GM21723 (cell line): ENCODE data around the gene CALHM4.

Experiments used
- ATAC-seq: cut with Tn5 transposase; IDR thresholded peaks from one replicate; pipeline ENCODE4 v1.9.1; 2021; ENCODE audit warnings: mild to moderate bottlenecking, moderate library complexity; ENCODE audit not compliant: unreplicated experiment

CALHM4 gene

DNA sequence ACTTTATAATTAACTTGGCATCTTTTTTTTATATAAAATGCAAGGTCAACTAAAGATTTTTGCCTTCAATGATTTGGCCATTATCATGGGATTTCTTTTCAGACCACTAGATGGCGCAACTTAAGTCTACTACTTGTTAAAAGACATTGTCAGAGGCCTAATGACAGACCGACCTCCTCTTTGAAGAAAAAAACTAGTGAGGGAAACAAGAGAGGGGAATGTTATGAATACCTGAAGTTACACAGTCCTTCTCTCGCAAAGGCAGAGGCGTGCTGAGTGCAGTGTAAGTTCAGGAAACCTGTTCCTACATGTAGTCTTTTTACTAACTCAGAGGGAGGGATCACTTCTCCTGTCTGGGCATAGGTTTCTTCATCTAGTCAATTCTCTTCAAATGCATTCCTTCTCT lies 17.3 kb upstream of the CALHM4 start:
- peak; percentile 65 for ATAC-seq

DNA sequence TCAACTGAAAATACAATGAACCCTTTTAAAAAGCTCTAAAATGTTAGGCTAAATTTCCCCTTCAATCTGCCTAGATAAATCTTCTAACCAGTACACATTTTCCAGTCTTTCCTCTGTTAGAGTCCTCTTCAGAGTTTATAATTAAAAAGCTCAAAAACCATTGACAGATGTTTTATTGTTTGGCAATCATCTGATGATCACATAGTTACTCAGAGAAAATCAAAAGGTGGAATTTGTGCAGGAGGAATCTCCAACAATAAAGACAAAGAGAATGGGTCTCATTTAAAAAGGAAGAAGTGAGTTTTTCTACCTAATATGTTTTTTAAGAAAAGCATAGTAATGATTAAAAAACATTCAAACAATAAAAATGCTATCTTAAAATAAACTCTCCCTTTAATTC lies 11.1 kb upstream of the CALHM4 start:
- ATAC-seq, result no peak

DNA sequence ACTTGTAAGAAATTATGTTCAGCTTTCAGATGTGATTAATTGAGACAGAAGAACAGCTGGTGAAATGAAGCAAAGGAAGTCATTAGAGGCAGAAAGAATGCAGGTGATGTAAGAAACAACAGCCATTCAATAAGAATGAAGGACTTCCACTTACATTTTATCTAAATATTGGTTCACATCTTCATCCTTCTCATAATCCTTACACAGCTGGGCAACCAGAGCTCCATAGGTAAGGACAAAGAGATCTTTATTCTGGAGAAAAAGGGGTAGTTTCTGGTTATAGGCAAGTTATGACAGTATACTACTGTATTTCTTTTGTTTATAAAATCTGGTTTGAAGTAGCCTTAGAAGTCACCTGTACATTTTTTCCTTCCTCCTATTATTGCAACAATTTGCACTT lies 10.4 kb upstream of the CALHM4 start:
- ATAC-seq, result no peak

DNA sequence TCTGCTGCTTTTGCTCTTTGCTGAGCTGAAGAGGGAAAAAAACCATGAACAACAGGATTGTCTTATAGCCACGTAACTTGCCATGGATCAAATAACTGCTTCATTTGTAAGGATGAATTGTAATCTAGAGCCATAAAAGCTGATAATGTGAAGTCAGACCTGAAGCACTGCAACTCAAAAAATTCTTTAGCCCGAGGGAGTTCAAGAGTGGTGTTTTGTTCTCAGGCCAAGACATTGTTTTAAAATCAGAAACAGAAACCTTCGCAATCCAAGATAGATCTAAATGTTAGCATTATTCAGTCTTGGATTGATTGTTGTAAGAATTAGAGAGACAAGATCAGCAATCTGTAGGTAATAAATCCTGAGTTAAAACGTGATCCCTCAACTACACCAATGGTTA lies 7.9 kb upstream of the CALHM4 start, which contains the start of gene TRAPPC3L:
Gene TRAPPC3L (minus strand): TSS at position 34 of the 400 bp plus-strand sequence. CDS start 170 bp downstream, outside the sequence.
- no peak for ATAC-seq

DNA sequence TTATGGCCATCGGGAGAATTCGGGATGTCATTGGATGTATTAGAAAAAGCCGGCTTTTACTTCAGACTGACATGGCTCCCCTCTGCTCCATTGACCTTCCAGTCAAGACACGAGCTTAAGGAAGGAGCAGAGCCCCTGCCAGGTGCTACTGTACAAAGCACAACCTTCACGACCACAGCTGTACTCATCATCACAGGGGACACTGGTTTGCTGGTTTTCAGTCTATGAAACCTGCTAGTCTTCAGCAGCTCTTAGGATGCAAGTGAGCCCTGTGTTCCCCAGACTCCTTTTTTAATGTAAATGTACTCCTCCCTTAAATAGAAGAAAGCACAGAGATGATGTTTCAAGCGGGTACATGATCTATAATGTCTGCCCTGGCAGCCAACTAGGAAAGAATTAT lies 6.2 kb upstream of the CALHM4 start:
- ATAC-seq, result no peak

DNA sequence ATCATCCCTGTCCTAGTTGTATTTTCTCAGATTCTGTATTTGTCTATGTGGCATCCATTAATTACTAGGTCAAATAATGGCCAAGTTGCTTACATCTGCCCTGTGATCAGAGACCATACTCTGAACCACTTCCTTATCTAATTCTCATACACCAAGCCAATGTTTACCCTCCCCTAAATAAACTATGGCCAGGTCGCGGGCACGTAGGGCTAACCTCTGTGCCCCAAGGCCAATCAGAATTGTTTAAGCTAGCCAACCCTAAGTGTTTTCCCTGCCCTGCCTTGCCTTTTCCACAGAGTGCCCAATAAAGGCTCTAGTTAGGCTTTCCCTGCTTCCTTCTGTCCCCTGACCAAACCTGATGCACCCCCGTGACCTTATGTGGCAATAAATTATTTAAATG lies 2.8 kb upstream of the CALHM4 start:
- no peak for ATAC-seq

DNA sequence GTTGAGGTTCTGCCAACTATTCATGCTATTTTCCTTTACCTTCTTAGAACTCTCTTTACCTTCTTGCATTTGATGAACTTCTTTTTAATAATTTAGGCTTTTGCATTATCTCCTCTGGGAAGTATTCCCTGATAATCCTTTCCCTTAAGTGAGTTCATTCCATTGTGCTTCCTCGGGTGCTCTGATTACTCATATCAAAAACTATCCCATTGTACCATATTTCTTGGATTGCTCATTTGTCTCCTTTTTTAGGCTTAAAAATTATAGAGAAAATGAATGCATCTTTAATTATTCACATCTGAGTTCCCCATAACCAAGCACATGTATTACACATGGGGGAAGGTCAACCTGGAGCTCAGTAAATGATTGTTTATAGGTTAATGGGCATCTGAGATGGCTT lies 2.5 kb downstream of the CALHM4 start:
- ATAC-seq, result no peak

DNA sequence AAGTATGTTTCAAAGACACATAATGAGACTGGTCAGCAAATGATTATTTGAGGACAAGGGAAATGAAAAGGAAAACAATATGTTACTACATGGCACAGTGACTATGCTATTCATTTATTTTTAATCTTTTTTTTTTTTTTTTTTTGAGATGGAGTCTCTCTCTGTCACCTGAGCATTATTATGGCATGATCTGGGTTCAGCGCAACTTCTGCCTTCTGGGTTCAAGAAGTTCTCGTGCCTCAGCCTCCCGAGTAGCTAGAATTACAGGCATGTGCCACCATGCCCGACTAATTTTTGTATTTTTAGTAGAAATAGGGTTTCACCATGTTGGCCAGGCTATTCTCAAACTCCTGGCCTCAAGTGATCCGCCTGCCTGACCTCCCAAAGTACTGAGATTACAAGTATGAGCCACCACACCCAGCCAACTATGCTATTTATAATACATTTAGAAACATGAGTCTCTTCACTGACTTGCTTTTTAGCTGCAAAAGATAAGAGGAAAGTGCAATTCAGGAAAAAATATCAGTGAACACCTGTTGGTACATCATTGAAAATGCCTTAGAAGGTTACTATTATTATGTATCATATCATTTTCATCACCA lies 3.4 kb downstream of the CALHM4 start:
- ATAC-seq, result no peak

DNA sequence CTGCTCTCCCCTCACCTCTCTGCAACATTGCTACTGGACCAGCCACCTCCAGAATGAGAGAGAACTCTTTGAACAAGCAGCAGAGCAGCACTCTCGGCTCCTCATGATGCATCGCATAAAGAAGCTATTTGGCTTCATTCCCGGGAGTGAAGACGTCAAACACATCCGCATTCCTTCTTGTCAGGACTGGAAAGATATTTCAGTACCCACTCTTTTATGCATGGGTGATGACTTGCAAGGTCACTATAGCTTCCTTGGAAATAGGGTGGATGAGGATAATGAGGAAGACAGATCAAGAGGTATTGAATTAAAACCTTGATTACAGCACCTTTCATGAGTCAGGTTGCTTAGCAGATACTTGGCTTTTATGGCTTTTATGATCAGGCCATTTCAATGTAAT lies 4.3 kb downstream of the CALHM4 start:
- ATAC-seq, result no peak

DNA sequence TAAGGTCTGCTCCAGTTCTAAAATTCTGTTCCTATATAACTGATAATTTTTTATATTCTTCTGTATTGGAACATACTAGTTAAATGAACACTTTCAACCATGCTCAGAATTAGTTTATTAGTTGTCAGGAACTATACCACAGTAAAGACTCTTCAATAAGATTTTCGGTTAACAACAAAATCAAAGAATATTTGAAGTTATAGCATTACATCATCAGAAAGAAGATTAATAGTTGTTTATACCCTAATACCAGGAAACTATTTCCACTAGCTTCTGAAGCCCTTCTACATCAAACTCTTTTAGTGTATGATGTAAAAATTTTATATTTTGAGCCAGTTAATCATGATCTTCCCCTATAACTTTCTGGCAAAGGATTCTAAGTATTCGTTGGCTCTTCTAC lies 6.6 kb downstream of the CALHM4 start:
- no peak for ATAC-seq

DNA sequence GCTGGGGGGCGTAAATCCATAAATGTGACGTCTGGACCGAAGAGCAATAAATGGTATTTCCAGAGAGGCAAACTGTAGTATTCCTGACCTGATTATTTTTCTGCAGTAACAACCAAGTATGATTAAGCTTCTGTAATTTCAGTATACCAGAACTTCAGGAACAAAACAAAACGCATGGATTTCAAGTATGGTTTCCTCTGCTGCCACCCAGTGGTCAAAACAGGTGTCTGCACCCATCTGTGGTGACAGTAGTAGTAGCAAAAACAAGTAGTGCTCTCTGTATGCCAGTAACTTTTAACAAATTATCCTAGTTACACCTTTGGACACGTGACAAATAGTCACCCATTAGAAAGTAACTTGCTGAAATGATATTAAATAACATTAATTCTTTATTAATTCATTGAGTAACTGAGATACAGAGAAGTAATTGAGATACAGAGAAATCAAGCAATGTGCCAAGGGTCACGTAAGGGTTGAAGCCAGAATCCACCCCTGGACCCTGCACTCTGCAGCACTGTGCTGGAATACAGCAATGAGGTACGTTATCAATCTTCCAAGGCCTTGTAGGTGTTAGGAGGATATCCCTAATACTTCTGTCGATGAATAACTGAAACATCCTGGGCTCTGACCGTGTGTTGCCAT lies 7.9 kb downstream of the CALHM4 start:
- peak; percentile 73 for ATAC-seq

DNA sequence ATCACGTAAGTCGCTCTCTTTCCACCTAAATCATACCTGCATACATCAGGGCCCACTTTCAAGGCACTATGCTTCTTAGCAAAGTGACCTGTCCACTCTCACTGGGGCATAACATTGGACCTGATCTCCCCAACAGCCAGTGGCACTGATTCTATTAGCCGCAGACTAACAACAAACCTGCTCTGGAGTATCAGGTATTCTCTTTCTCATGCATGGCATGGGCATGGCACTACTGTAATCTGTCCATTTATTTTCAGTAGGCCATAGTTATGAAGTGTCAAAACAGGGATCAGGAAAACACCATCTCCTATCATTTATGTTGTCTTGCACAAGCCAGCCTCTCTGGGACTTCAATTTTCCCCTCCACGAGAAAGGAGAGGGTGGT lies 8.5 kb downstream of the CALHM4 start:
- ATAC-seq, result no peak

DNA sequence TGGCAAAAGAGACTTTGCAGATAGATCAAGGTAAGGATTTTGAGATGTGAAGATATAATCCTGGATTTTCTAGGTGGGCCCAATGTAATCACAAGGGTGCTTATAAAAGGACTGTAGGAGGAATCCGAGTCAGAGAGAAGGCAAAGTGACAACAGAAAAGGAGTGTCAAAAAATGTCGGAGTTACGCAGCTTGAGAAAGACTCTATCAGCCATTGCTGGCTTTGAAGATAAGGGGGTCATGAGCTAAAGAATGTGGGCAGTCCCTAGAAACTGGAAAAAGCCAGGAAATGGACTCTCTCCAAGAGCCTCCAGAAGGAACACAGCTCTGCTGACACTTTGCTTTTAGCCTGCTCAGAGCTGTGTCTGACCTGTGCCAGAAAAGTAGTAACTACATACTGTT lies 9.1 kb downstream of the CALHM4 start:
- no peak for ATAC-seq

DNA sequence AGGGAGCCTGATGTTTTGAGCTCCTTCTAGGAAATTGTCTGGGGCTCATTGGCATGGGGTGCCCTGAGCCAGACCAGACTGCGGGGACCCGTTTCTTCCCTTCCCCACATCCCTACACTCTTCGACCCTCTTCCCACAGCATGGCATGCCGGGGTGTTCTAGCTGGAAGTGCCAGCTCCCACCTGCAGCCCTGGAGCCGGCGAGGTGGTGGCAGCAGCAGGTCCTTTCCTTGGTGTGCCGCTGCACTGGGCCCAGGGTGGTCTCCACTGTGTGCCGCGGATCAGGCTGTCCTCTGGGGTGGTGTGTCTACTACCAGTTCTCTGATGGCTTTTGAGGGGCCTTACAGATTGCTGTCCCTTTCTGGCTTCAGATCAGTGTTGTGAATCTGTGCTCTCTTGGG lies 10.3 kb downstream of the CALHM4 start:
- ATAC-seq, result no peak

DNA sequence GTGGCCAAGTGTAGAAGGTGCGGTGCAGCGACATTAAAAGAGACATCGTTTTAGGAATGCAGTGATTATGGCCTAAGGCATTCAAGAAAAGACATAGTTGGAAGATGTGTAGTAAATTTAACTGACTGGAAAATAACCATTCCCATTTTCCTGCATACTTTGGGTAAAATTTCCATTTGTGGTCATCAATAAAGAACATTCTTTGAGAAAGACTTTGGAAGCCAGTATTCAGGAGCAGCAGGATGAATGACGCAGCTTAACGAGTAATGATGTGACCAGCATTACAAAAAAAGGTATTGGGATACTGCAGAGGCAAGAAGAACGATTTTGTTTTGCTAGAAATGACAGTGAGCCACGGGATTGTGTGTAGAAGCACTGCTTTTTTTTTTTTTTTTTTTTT lies 10.8 kb downstream of the CALHM4 start:
- ATAC-seq, result no peak

DNA sequence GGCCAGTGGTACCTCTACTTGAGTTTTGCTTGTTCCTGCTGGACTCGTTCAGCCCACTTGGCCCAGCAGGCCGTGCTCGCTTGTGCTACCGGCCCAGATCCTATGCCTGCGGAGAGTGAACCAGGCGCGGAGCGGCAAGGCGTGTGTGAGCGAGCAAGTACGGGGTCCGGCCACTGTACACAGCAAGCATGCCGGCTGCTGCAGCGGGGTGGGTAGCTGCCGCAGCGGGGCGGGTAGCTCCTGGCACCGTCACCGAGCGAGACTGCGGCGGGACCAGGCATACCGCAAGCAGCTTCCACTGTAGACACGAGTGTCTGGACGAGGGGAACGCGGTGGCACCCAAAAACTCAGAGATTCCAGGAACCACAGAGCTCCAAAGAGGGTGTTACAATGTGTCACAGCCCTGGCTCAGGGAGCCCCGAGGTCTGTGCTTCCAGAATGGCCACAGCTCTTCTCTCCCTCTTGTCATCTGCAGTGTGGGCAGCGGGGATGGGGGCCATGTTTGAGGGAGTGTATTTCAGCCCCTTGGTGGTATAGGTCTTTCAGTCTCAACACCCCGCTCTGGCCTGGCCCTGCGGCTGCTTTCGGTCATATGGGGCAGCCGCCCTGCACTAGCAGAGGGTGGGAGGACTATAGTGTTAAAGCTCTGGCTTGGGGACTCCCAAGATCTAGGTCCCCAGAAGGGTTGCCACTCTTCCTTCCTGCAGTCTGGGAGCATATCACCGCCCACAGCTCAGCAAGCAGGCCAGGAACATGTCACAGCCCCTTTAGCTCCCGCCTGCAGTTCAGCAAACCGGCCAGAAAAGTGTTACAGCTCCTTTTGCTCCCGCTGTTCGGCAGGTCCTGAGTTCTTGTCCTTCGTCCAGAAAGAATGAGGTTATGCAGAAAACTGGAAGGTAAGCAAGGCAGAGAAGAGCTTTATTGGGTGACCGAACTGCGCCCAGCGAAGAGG lies 11.6 kb downstream of the CALHM4 start:
- ATAC-seq, result no peak

DNA sequence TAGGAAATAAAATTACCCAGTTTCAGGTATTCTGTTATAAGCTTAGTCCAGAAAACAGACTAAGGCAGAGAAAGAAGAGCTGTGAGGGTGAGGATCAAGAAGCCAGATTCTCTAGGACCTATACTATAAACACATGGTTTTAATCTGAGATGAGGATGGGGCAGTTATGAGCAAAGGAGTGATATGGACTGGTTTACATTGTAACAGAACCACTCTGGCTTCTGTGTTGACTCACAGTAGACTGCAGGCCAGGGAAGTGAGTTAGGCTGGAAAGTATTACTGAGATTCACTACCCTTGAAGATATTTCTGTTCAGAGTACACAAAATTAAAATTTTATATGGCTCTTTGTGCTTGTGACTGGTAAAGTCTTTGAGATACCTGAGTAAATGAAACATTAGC lies 14.6 kb downstream of the CALHM4 start:
- ATAC-seq, result no peak

DNA sequence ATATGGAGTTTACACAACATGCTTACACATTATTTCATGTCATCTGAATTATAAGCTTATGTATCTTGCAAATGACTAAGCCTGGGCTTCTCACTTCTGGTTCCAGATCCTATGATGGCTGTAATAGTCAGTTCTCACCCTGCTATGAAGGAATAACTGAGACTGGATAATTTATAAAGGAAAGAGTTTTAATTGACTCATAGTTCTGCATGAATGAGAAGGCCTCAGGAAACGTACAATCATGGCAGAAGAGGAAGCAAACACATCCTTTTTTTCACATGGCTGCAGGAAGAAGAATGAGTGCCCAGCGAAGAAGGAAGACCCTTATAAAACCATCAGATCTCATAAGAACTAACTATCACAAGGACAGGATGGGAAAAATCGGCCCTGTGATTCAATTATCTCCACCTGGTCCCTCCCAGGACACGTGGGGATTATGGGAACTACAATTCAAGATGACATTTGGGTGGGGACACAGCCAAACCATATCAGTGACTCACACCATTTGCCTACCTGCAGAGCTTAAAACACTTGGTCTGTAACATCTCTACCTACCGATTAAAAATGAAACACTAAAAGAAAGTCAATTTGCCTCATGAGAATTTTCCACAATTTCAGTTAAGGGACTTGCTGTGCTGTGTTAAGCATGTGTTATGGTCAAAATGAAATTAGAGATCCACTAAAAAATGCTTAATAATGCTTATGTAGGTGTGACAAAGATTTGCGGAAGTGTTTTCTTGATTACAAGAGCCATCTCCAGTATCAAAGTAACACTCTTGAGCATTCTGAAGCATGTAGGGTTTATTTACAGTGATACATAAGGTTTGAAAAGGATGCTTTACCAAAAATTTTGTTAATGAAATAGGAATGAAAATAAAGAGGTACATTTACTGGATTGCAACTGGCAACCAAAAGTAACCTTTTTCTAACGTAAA lies 15.5 kb downstream of the CALHM4 start:
- ATAC-seq, result no peak

DNA sequence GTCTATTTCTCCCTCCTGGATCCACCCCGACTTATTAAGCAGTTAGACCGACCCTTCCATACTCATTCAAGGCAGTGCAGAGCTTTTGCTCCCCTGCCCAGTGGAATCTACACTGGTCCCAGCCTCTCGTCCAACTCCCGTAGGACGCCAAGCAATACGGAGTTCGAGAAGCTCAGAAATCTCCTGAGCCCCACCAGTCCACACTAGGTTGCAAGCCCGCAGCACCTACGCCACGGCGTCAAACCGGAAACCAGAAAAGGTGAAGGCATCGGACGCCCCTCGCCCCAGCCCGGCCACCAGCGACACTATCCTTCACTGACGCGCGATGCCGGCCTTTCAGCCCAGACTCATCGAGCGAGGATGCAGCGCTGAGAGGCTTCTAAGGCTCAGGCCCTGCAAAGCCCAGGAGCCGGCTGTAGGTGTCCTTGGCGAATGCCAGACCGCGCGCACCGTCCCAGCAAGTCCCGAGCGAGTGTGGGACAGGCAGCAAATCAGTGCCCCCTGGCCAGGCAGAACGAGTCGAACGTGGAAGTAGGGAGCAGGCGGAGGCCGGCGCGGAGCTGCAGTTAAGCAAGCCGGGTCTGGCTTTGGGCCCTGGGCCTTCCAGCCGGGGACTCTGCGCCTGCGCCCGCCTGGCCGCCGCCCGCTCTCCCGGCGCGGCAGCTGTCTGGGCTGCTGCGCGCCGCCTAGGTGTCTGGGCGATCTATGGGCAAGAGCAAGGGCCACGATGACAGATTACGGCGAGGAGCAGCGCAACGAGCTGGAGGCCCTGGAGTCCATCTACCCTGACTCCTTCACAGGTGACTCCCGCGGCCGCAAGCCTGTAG lies 17.5 kb downstream of the CALHM4 start, which contains the start of gene RWDD1:
Gene RWDD1 (plus strand): TSS at position 649 of the 827 bp plus-strand sequence. CDS start 79 bp downstream, at position 728.
- ATAC-seq, result peak; percentile 97

DNA sequence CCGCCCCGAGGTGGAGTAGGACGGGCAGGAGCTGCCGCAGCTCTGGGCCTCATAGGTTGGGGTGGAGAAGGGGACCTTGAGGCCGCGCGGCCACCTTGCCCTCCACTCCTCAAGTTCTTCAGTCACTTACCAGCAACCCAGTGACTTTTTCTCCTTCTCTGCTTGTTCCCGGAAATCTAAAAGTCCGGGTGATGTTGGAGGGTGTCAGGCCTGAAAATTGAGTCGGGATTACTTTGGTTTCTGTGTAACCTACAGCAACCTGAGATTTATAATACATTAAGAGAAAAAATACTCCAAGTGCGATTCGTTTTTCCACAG lies 18.1 kb downstream of the CALHM4 start:
- no peak for ATAC-seq
